ENCODE data around the gene CA10. TPM values are rescaled to one million over a fixed set of nuclear protein-coding genes. Genes with fewer than 3 reads are reported as not detected.

CA10 gene
- not detected in 2 replicates for total RNA-seq (2014; rRNA removed; shearing (Covaris generic))

GRCh38 chr17:52158450-52159042, at the start of gene CA10:
Gene CA10 (minus strand): TSS chr17:52158714.
- DNase-seq (ENCODE audit: low spot score): no peak

- no peak for DNase-seq (ENCODE audit: low spot score)
Measured at GRCh38 chr17:52207796-52208195, 49.3 kb upstream of the CA10 start.

- no peak for DNase-seq (ENCODE audit: low spot score)
Measured at GRCh38 chr17:52202520-52203080, 44.1 kb upstream of the CA10 start.

DNA sequence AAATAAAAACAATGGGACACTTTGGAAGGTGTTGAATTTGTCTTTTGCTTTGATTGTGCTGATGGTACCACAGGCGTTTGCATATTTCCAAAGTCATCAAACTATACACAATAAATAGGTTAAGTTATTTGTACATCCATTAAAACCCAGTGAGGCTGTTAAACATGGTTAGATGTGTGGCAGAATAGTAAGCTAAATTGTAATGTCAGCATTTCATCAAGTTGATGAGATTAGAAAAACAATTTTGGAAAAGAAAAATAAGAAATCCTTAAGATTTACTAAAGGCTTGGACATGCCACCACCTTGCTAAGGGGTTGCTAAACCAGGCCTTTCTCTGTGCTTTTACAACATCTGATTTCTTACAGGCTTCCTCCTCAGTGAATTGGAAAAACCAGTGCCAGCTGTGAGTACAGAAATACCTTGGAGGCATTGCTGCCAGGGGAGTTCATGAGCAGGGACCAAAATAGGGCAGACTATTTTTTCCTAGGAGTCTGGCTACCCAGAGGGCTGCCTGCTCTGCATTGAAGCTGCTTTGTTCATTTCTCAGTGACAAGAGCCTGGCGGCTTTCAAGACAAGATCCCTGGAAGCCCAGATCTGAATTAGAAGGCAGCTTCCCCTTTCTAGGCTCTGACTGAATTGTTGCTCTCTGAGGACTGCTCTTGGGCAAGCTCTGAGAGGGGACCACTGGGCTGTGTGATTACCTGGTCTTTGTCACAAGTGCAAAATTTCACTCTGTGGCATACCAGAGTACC, 43.4 kb upstream of the CA10 start:
- DNase-seq (ENCODE audit: low spot score): no peak

DNA sequence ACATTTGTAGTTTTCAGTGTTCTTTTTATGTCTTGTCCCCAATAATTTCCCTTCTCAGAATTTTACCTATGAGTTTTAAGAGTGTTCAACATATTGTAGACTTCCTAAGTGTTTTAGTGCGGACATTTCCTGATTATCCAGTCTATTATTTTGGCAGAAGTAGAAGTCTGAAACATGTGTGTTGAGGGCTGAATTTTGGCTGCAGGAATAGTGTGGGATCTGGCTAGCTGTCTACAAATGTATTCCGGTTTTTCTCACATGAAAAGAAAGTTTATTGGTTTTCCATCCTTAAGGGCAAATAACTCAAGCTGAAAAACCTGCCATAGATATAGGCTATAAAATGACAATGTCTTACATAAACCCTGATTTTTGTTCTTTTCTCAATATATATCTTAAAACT, 33.0 kb upstream of the CA10 start:
- no peak for DNase-seq (ENCODE audit: low spot score)

DNA sequence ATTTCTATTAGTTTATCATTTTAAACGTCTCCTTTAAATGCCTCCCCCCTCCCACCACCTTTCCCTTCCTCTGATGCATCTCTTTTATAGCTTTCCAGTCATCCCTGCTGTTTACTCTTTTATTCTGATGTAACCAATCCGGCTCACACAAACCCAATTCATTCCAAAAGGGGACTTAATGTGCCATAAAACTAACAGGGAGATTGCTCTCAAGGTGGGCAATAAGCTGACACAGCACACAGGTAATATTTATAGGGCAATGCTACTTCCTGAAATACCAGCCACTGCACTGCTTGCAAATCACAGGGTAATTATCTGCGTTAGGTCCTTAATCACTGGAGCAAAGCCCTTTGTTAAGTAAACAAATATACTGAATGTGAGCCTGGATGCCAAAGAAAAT, 23.3 kb upstream of the CA10 start:
- DNase-seq (ENCODE audit: low spot score): no peak

DNA sequence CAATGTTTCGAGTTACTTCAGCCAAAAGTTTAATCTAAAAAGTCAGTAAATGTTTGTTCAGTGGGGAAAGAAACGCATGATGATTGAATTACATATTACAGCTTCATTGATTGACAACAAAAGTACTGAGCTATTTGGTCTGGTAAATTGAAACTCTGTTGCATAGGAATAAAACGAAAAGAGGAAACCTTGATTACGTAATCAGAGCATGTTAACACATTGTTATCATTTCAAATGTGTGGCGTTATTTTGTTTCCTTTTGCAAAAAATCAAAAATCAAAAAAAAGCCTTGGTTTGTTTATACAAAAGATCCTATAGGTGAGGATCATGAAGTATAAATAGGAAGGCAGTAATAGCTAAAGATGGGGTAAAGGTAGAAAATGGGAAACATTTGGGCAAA, 19.5 kb upstream of the CA10 start:
- DNase-seq (ENCODE audit: low spot score): no peak

DNA sequence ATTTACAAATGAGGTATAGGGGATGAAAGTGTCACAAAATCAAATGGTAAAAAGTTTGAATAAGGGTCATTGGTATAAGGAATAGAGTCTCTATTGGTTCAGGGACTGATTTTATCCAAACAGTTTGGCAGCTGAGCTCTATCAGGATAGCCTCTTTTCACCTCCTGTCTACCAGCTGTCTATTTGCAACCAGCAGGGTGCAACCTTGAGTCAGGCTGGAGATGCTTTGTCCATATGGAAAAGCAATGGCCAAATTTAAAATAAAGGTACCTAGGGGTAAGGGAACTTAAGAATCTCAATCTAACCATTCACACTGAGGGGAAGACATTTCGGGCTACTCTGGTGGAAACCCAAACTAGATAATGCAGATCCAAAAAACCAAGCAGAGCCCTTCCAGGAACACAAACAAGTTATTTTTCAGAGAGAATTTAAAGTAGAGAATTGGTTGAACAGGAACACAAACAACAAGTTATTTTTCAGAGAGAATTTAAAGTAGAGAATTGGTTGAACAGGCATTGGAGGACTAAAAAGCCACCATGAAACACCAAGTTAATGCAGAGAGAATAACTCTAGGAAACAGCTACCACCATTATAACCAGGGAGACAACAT, 12.6 kb upstream of the CA10 start:
- DNase-seq (ENCODE audit: low spot score): peak; percentile 20

DNA sequence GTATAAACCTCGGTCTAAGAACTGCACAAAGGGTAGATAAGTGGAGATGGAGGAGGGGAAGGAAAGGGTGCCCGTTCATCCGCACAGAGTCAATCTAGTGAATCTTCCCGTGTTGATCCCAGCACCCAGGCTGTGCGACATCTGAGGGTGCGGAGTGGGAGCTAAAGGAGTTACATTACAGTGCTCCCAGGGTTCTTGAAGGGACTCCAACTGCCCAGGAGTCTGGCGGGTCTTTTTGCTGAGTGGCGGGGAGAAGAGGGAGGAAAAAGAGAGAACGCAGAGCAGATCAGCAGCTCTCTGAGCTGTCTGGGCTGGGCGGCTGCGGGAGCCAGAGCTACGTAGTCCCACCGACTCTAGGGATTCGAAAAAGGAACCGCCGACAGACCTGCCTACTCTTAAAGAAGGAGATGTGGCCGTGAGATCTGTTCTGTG, 1.6 kb upstream of the CA10 start:
- DNase-seq (ENCODE audit: low spot score): no peak

DNA sequence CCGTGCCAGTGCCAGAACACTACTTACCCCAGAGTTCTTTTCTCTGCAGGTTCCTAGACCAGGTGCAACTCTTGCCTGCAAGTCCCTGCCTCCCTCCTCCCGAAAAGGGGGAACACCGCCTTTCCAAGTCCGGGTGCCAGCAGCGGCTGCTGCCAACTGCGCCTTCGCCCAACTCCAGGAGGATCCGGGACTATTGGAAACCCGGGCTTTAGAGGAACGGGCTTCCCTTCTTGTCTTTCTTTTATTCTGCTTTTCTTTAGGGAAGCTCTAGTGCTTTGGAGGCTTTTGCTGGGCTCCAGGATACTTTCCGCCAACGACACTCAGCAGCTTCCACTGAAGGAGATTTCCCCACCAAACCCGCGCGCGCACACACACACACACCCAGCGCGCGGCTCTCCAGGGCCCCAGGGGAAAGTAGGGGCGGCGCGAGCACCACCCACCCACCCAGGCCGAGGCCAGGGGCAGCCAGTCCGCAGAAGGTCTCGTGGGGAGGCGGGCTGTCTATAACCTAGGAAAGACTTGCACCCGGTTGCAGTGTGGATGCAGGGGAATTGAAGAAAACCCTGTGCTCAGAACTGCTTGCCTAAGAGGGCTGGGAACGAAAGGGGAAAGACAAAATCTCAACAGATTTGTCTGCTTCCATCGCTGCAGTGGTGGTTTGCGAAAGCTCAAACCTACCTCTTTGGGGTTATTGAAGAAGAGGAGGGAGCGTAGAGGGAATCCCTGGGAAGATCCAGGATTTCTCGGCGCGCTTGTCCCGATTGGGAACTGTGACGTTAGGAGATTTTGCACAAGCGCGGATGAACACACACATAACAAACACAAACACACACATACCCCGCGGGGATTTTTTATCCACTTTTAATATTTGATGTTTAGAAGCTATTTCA, 977 bp upstream of the CA10 start:
- no peak for DNase-seq (ENCODE audit: low spot score)

DNA sequence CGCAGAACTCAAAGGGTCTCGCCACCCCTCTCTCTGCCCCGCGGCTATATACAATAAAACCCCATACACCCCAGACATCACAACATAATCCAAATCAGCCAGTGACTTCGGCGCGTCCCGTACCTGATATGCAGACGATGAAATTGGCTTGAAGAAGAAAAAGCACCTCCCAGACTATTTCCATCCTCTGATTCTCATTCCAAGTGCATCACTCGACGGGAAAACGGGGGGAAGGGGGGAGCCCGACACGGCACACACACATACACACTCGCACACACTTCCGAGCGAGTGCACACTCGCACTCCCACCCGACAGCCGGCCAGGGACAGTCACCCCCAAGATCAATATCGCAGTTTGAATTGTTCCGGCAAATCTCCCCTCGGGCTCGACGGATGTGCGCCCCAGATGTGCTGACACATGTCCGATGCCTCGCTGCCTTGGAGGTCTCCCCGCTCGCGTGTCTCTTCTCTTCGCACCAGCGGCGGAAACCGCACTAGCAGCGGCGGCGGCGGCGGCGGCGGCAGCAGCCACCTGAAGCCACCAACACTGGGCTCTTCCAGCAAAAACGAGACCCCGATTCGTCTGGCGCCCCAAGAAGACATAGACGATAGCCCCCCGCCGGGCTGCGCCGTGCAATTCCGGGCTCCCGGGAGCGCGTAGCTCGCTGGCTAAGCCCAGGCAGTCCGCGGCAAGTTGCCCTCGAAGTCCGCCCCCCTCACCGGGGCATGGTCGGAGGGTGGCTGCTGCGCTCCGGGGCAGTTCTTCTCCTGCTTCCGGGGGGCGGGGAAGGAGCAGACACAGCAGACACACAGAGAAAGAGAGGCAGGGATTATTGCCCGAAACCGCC, 688 bp downstream of the CA10 start:
- DNase-seq (ENCODE audit: low spot score): no peak

- no peak for DNase-seq (ENCODE audit: low spot score)
Measured at GRCh38 chr17:52156576-52157570, 1.6 kb downstream of the CA10 start.

DNA sequence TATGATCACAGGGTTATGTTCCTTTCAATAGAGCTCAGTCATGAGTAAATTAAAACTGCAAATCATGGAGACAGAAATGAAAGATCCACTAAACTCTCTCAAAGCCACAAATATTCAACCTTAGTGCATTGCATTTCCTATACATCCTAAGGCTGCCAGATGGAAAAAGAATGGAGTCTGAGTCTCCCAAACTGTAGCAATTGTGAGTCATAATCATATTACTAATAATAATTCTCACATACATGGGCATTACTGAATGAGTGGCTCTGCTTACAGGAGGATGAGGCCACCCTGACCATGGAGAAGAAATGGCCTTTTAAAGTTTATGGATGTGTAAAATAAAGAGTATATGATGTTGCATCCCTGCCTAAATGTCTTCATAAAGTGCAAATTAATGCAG, 3.2 kb downstream of the CA10 start:
- no peak for DNase-seq (ENCODE audit: low spot score)

DNA sequence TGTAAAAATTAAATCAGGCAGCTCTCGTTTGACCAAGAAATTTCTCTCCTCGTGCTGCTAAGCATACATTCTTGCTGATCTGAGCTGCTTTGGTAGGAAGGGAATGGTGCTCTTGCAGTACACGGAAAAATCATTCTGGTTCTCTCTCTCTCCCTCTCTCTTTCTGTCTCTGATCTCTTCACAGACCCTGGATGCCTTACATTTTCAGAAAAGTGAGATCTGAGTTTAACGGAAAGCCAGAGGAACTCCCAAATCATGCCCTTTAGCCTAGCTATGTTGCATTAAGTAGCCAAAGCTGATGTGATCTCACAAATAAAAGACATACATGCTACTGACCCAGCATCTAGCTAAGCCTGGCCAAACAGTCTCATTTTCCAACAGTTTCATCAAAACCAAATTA, 4.0 kb downstream of the CA10 start:
- no peak for DNase-seq (ENCODE audit: low spot score)

DNA sequence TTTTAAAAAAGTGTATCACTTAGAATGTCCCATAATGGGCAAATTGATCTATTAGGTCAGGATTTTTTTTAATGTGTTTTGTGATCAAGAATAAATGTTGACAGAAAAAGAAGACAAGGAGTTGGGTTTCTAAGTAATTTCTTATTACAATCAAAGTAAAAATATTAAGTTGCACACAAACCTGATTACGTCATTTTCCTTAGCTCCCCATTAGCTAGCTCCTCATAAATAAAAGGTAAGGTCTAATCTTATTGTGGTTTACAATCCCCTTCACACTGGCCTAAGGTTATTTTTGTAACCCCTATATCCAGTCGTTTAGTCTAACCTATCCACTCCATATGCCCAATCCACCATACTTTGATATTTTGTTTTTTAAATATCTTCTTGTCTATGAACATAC, 7.6 kb downstream of the CA10 start:
- DNase-seq (ENCODE audit: low spot score): no peak

DNA sequence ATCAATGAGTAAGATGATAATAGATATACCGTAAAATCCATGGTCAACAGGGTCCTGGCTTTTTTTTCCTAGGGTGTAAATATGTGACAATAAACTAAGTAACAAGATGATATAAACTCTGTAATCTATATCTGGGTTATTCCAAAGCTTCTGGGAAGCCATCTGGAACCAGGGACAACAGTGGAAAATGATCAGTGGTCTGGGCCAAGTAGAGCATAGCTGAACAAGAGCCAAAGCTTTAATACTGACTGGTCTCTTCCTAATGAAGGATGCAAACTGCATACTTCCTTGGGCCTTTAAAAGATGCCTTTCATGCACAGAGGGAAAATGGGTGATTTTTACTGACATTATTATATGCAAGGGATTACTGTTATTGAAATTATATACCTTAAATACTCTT, 8.9 kb downstream of the CA10 start:
- DNase-seq (ENCODE audit: low spot score): no peak

- DNase-seq (ENCODE audit: low spot score): peak; percentile 94
Measured at GRCh38 chr17:52148969-52149351, 9.6 kb downstream of the CA10 start.

DNA sequence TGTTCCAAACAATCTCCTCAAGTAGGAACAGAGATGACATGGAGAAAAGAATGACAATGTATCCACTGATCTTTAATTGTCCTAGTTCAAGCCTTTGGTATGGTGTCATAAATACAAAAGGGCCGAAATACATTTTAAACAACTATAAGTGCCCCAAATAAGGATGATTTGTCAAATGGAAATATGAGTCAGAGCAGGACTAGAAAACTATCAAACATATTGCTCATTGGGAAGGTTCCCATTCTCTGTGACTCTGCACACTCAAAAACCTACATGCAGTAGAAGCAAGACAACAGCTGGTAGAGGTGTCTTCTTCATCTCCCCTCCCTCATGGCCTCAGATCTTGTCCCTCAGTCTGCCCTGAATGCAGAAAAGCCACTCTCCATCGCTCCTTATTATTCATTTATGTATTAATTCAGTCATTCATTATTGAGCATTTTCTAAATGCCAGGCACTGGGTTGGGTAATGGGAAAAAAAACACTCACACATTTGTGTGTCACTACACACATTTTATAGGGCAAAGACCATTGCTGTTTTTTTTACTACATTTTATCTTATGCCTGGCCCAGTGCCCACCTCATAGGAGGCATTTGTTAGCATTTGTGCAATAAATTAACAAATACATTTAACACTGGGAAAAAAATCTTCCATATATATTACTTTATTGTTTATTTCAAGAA, 10.1 kb downstream of the CA10 start:
- no peak for DNase-seq (ENCODE audit: low spot score)

DNA sequence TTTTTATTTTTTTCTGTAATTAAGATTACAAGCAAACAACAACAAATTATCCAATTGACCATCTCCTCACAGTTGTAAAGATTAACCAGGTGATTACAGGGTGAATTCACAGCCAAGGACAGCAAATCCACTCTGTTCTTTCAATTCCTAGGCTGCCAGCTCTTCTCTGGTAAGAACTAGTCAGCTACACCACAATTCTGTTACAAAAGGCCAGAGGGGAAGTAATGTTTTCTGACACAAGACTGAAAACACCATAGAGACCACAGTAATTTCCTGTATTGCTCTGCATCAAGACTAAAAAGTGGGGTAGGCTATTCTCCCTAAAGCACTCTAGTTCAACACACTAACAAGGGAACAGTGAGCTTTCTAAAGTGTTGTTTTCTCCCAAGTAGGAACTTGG, 10.6 kb downstream of the CA10 start:
- peak; percentile 83 for DNase-seq (ENCODE audit: low spot score)
